Lung (tissue), 12 donors: Measurements from ENCODE around the gene KCND3. TPM values are rescaled to one million over a fixed set of nuclear protein-coding genes. Genes with fewer than 3 reads are reported as not detected.

ENCODE experiments used
- ATAC-seq: fragments of 200-7000 bp; cut with Tn5 transposase; one replicate; pipeline ENCODE4 v1.9.1; 2020; ENCODE audit warnings: moderate number of reproducible peaks; ENCODE audit not compliant: insufficient read depth, low FRiP score
- DNase-seq, 3 donors: peaks; one replicate each; pipeline ENCODE4 v3.0.0-alpha.2; 2013 to 2017
- H3K27ac ChIP-seq, 2 donors: one replicate each; pipeline ENCODE4 v1.5.1; 2013; ENCODE audit warnings: mild to moderate bottlenecking in 2 of 2, moderate library complexity in 2 of 2, control low read depth in 1 of 2, inconsistent platforms in 1 of 2, low read depth in 1 of 2, low read length in 1 of 2
- H3K27me3 ChIP-seq, 3 donors: one replicate each; pipeline ENCODE4 v1.5.1; 2013; ENCODE audit warnings: low read length in 2 of 3; ENCODE audit not compliant: control insufficient read depth in 3 of 3, insufficient read depth in 3 of 3
- H3K36me3 ChIP-seq, 4 donors: one replicate each; pipeline ENCODE4 v1.5.1; 2013; ENCODE audit warnings: low read length in 4 of 4, mild to moderate bottlenecking in 1 of 4, moderate library complexity in 1 of 4; ENCODE audit not compliant: control insufficient read depth in 4 of 4, insufficient read depth in 4 of 4
- H3K4me1 ChIP-seq, 5 donors: one replicate each; pipeline ENCODE4 v1.5.1; 2013; ENCODE audit warnings: low read length in 5 of 5, mild to moderate bottlenecking in 2 of 5, moderate library complexity in 1 of 5; ENCODE audit not compliant: control insufficient read depth in 5 of 5, insufficient read depth in 5 of 5
- H3K4me3 ChIP-seq: one replicate; pipeline ENCODE4 v1.5.1; 2013; ENCODE audit warnings: mild to moderate bottlenecking, control low read depth, moderate library complexity
- H3K9ac ChIP-seq, 2 donors: one replicate each; pipeline ENCODE4 v1.5.1; 2013; ENCODE audit warnings: low read length in 2 of 2, control low read depth in 1 of 2; ENCODE audit not compliant: insufficient read depth in 1 of 2
- H3K9me3 ChIP-seq, 4 donors: one replicate each; pipeline ENCODE4 v1.5.1; 2013; ENCODE audit warnings: low read length in 3 of 4, mild to moderate bottlenecking in 1 of 4, moderate library complexity in 1 of 4; ENCODE audit not compliant: control insufficient read depth in 4 of 4, insufficient read depth in 3 of 4
- CTCF ChIP-seq: IDR thresholded peaks from 2 replicates; pipeline ENCODE4 v1.5.1; 2012; ENCODE audit warnings: mild to moderate bottlenecking; ENCODE audit errors: control extremely low read depth, extremely low read depth
- WGBS, 2 donors: extraction: QIAGEN DNeasy Blood & Tissue Kit; methylation state at CpG; one replicate each; pipeline ENCODE4 v1.1.7; 2013; 5-methylcytosine and 5-hydroxymethylcytosine counted together
- polyA plus RNA-seq, 2 donors: library from polyadenylated mRNA; stranded (reverse); fragments of 200-250 nt; gene quantifications; one replicate each; pipeline ENCODE4 v1.2.1, GENCODE V29; 2013
- total RNA-seq, 2 donors: library from RNA; depleted of rRNA in 1 of 2; stranded (reverse); fragments of >200 nt in 1 of 2; gene quantifications; one replicate each; pipeline ENCODE4 v1.2.1, GENCODE V29; 2014 to 2021
- donor health status: control.
- donor health status: control.
- donor health status: Bipolar disorder and iron deficiency.
- donor health status: healthy.
- donor health status: DM: yes; HTN: yes; CAD: no.

Gene KCND3
- total and polyA plus RNA-seq, 4 donors = 1.3 to 12.1 (median 4.9) TPM

DNA sequence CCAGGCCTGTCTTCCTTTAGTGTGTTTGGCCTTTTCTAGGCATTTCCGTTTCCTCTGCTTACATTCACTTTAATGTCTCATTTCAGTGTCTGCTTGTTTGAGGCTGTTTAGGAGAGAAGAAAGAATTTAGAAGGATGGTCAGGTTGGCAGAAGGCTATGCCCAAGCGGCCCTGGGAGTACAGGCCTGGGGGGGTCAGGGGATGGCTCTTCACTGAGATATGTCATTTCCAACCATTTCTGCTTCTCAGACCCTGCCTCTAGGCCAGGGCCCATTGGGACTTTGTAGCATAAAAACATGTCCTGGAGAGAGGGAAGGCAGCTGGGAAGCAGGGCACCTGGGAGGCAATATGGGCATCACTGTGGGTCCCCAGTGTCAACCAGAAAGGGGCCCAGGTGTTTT lies 147.7 kb downstream of the KCND3 start:
- Histone ChIP-seq H3K27ac (no peak overlapping the region), H3K36me3 (no peaks in the 10 kb centered on the region), H3K4me1 (no peaks in the 10 kb centered on the region), H3K9me3 (no peaks in the 10 kb centered on the region), H3K27me3 (no peaks in the 10 kb centered on the region), H3K4me3 (no peak overlapping the region), H3K9ac (no peak overlapping the region)
- no peak for ATAC-seq
- TF ChIP-seq CTCF = no peak
- 92 to 94% methylated on average over 2 of the region's 2 CpGs for WGBS, 2 donors
- DNase-seq = no peak

DNA sequence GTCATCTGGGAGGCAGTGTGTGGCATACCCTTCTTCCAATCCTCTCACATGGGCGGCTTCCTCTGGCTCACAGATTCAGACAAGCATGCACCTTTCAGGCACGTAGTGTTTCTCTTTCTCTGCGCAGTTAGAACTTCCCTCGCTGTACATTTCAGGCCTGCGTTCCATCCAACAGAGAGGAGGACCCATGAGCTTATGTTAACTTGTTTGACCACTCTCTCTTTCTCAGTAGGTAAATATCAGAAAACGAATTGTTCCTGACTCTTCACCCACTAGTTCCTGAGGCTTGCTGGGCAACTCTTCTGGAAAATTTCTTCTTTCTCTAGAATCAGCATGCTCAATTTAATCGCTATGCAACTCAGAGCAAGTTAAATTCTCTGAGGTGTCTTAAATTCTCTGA lies 148.3 kb downstream of the KCND3 start:
- no peaks in the 10 kb centered on the region for H3K9me3 ChIP-seq
- H3K4me1 ChIP-seq = no peaks in the 10 kb centered on the region
- no peak for TF ChIP-seq CTCF
- H3K27ac ChIP-seq = no peak overlapping the region
- no peak overlapping the region for H3K9ac ChIP-seq
- no peaks in the 10 kb centered on the region for H3K27me3 ChIP-seq
- WGBS, 2 donors = 84 to 86% methylated on average over 7 of the region's 7 CpGs
- DNase-seq (no peak), ATAC-seq (no peak)
- no peak overlapping the region for H3K4me3 ChIP-seq
- no peaks in the 10 kb centered on the region for H3K36me3 ChIP-seq

- H3K27ac ChIP-seq = no peak overlapping the region
- no peak overlapping the region for H3K9ac ChIP-seq
- peaks cover 0 to 3% (median 0%) of the 10 kb centered on the region in 3 donors for H3K27me3 ChIP-seq
- TF ChIP-seq CTCF = no peak
- WGBS, 2 donors = 71 to 79% methylated on average over 7 of the region's 7 CpGs
- no peaks in the 10 kb centered on the region for H3K9me3 ChIP-seq
- H3K36me3 ChIP-seq = no peaks in the 10 kb centered on the region
- no peak overlapping the region for H3K4me3 ChIP-seq
- DNase-seq (no peak), ATAC-seq (no peak)
- H3K4me1 ChIP-seq = no peaks in the 10 kb centered on the region
Measured at GRCh38 chr1:111837393-111837792, 152.1 kb downstream of the KCND3 start.

DNA sequence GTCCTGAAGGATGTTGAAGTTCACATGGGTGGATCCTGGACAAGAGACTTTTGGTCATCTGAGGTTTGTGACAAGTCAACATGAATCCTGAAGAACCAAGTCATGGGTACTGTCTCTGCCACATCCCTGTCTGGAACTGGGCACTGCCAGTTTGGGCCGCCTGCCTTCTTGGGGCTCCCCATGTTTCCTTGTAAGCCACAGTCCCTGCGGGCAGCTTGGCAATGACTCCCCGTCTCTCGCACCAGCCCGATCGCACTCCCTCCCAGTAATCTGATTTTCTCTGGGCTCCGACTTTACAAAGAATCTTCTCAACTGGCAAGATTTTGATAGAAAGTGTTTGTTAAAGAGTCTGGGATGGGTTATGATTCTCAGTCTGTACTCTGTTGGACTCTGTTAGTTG lies 153.4 kb downstream of the KCND3 start:
- no peaks in the 10 kb centered on the region for H3K4me1 ChIP-seq
- TF ChIP-seq CTCF = no peak
- no peaks in the 10 kb centered on the region for H3K9me3 ChIP-seq
- 96 to 97% methylated on average over 7 of the region's 7 CpGs for WGBS, 2 donors
- H3K27me3 ChIP-seq = peaks cover 0 to 3% (median 0%) of the 10 kb centered on the region in 3 donors
- H3K36me3 ChIP-seq = no peaks in the 10 kb centered on the region
- DNase-seq (no peak), ATAC-seq (no peak)
- H3K9ac ChIP-seq = no peak overlapping the region
- H3K4me3 ChIP-seq = no peak overlapping the region
- no peak overlapping the region for H3K27ac ChIP-seq
